ENCODE results near the gene GUCA2B. TPM values are rescaled to one million over a fixed set of nuclear protein-coding genes. Genes with fewer than 3 reads are reported as not detected.

GUCA2B gene
- total and polyA plus RNA-seq, 2 of the 4 experiments (the other 2 are of a cell fraction), result not detected

DNA sequence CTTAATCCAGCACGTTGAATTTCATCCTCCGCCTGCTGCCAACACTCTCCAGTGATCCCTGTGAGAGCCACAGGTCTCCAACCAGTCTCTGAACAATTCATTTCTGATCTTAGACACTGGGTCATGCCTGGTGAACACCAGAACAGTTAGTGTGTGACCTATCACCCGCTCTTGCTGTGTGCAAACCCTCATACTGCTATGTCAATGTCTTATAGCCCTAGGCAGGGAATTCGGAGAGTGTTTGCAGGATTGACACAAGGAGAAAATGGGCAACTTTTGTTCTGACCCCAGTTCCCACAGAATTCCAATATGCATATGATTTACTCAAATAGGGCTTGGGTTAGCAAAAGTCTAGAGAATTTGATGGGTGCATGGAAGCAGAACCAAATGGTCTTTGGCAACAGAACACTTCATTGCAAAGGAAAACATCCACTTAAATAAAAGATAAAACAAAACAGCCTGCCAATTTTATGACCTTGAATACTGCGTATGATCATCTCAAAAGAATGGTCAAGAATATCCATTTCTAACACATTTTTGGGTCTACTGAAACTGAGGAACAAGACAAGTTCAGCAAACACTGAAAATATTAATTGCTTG is 23.0 kb upstream of the GUCA2B start:
- H3K9me1 ChIP-seq (ENCODE audit: insufficient read depth, low read length), result no peaks in the 10 kb centered on the region; the same call in 1 of the 2 replicates
- no peak overlapping the region for H3K27ac ChIP-seq (ENCODE audit: insufficient read depth, low read length)
- H2AK5ac ChIP-seq (ENCODE audit: low read depth, low read length), result no peak overlapping the region
- H4K8ac ChIP-seq (ENCODE audit: low read depth in 2 of 2, low read length in 2 of 2), result no peak overlapping the region
- ChIA-PET CTCF (no interaction called here), POLR2A (ENCODE audit: unreplicated experiment) (no interaction called here)
- intact Hi-C loops (cut with micrococcal nuclease), result no loop called here
- no peak overlapping the region for H3K4me3 ChIP-seq (ENCODE audit: insufficient read depth, low read depth, low read length)
- no peak overlapping the region for H3K9ac ChIP-seq (ENCODE audit: low read depth, low read length)
- no TSS peak for BruUV-seq (replicated peaks)
- dilution Hi-C loops (cut with HindIII; ENCODE audit: low sequenced_read_pairs, unreplicated experiment), result no loop called here
- no peak overlapping the region for H4K91ac ChIP-seq (ENCODE audit: insufficient read depth, low read depth, low read length)
- H2AK9ac ChIP-seq (replicated peaks; ENCODE audit: low read depth, low read length, poor library complexity), result no peak overlapping the region
- H3K56ac ChIP-seq (ENCODE audit: extremely low read depth, insufficient read depth, low read length), result no peak overlapping the region
- no peak overlapping the region for H3K4ac ChIP-seq (ENCODE audit: low read depth, low read length)
- H3K14ac ChIP-seq (replicated peaks; ENCODE audit: low read depth, low read length), result no peak overlapping the region
- peaks cover 8% of the 10 kb centered on the region for H3K27me3 ChIP-seq (ENCODE audit: control insufficient read depth, insufficient read depth, low read length)
- no peak overlapping the region for H2BK20ac ChIP-seq (ENCODE audit: low read depth, low read length)
- H3K36me3 ChIP-seq (ENCODE audit: control insufficient read depth, insufficient read depth, low read length), result no peaks in the 10 kb centered on the region
- no peak overlapping the region for H3K4me2 ChIP-seq (ENCODE audit: low read depth, low read length)
- no peak for DNase-seq
- no peak for ATAC-seq (ENCODE audit: low read depth)
- no peak overlapping the region for H3K23ac ChIP-seq (ENCODE audit: low read depth, low read length)
- no peak overlapping the region for H2AFZ ChIP-seq (replicated peaks; ENCODE audit: low read length, poor library complexity)
- H2BK5ac ChIP-seq (ENCODE audit: low read depth, low read length, poor library complexity, severe bottlenecking), result no peak overlapping the region
- no peaks in the 10 kb centered on the region for H4K20me1 ChIP-seq (ENCODE audit: insufficient read depth, low read length)
- no peaks in the 10 kb centered on the region for H3K9me3 ChIP-seq (ENCODE audit: control insufficient read depth, insufficient read depth, low read length)
- WGBS, 2 experiments (ENCODE audit: extremely low coverage in 2 of 2, insufficient read length in 1 of 2), result 72% methylated on average over 2 of the region's 5 CpGs; no CpG with 5 or more reads in 1 of the 2 experiments
- H2BK120ac ChIP-seq (ENCODE audit: low read depth, low read length), result no peak overlapping the region
- no peak overlapping the region for H3K18ac ChIP-seq (ENCODE audit: low read depth, low read length)
- no peak overlapping the region for H4K5ac ChIP-seq (ENCODE audit: low read depth, low read length)
- no peaks in the 10 kb centered on the region for H3K4me1 ChIP-seq (ENCODE audit: control insufficient read depth, insufficient read depth, low read length)
- H3K79me1 ChIP-seq (ENCODE audit: low read depth in 1 of 2, low read length in 2 of 2), result no peaks in the 10 kb centered on the region
- in situ Hi-C loops (cut with MboI; ENCODE audit: low sequenced_read_pairs), result no loop called here
- H2BK15ac ChIP-seq (ENCODE audit: low read depth, low read length), result no peak overlapping the region
- TF ChIP-seq SMC3 (IDR thresholded peaks at IDR 0.05; ENCODE audit: low read depth, low read length) (no peak), POLR2A (IDR thresholded peaks at IDR 0.05; ENCODE audit: low read depth, low read length) (no peak), NFE2L2 (IDR thresholded peaks at IDR 0.05; ENCODE audit: low read depth, low read length) (no peak), RAD21 (IDR thresholded peaks at IDR 0.05; ENCODE audit: low read length) (no peak), RCOR1 (IDR thresholded peaks at IDR 0.05; ENCODE audit: insufficient replicate concordance, low read length) (no peak), CHD1 (IDR thresholded peaks at IDR 0.05; ENCODE audit: low read depth, low read length) (no peak), MXI1 (IDR thresholded peaks at IDR 0.05; ENCODE audit: borderline replicate concordance, low read depth, low read length) (no peak), FOS (IDR thresholded peaks at IDR 0.05; ENCODE audit: low read depth, low read length) (no peak), CEBPB (IDR thresholded peaks at IDR 0.05; ENCODE audit: low read depth, low read length) (no peak), MAZ (IDR thresholded peaks at IDR 0.05; ENCODE audit: borderline replicate concordance, low read depth, low read length) (no peak), RFX5 (IDR thresholded peaks at IDR 0.05; ENCODE audit: low read depth, low read length) (no peak), BHLHE40 (IDR thresholded peaks at IDR 0.05; ENCODE audit: low read depth, low read length) (no peak), MAFK (IDR thresholded peaks at IDR 0.05; ENCODE audit: low read depth, low read length) (no peak)
- TF ChIP-seq, protein P1, sequence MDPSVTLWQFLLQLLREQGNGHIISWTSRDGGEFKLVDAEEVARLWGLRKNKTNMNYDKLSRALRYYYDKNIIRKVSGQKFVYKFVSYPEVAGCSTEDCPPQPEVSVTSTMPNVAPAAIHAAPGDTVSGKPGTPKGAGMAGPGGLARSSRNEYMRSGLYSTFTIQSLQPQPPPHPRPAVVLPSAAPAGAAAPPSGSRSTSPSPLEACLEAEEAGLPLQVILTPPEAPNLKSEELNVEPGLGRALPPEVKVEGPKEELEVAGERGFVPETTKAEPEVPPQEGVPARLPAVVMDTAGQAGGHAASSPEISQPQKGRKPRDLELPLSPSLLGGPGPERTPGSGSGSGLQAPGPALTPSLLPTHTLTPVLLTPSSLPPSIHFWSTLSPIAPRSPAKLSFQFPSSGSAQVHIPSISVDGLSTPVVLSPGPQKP (IDR thresholded peaks at IDR 0.05; ENCODE audit: borderline replicate concordance, low read depth, low read length), result no peak
- TF ChIP-seq, protein P2, sequence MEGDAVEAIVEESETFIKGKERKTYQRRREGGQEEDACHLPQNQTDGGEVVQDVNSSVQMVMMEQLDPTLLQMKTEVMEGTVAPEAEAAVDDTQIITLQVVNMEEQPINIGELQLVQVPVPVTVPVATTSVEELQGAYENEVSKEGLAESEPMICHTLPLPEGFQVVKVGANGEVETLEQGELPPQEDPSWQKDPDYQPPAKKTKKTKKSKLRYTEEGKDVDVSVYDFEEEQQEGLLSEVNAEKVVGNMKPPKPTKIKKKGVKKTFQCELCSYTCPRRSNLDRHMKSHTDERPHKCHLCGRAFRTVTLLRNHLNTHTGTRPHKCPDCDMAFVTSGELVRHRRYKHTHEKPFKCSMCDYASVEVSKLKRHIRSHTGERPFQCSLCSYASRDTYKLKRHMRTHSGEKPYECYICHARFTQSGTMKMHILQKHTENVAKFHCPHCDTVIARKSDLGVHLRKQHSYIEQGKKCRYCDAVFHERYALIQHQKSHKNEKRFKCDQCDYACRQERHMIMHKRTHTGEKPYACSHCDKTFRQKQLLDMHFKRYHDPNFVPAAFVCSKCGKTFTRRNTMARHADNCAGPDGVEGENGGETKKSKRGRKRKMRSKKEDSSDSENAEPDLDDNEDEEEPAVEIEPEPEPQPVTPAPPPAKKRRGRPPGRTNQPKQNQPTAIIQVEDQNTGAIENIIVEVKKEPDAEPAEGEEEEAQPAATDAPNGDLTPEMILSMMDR (conservative IDR thresholded peaks at IDR 0.05; ENCODE audit: low read depth, low read length), result no peak
- TF ChIP-seq, protein P3, sequence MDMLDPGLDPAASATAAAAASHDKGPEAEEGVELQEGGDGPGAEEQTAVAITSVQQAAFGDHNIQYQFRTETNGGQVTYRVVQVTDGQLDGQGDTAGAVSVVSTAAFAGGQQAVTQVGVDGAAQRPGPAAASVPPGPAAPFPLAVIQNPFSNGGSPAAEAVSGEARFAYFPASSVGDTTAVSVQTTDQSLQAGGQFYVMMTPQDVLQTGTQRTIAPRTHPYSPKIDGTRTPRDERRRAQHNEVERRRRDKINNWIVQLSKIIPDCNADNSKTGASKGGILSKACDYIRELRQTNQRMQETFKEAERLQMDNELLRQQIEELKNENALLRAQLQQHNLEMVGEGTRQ (IDR thresholded peaks at IDR 0.05; ENCODE audit: low read depth, low read length), result no peak

All from IMR-90 (cell line).